ENCODE data around the gene FASTKD3.
"Not testable (repeated sequence)": the region's sequence is repeated elsewhere in the genome, so short reads cannot be mapped to it uniquely, and the experiment has no call there.

FASTKD3 gene

GRCh38 chr5:7868773-7869473 lies at the start of gene FASTKD3, which contains the start of gene MTRR:
FASTKD3 (minus strand) TSS chr5:7869031; CDS start chr5:7868083, 948 bp downstream.
MTRR (plus strand) TSS chr5:7869148; CDS start chr5:7870795, 1,647 bp downstream.
- DNase-seq: peak; percentile 88

DNA sequence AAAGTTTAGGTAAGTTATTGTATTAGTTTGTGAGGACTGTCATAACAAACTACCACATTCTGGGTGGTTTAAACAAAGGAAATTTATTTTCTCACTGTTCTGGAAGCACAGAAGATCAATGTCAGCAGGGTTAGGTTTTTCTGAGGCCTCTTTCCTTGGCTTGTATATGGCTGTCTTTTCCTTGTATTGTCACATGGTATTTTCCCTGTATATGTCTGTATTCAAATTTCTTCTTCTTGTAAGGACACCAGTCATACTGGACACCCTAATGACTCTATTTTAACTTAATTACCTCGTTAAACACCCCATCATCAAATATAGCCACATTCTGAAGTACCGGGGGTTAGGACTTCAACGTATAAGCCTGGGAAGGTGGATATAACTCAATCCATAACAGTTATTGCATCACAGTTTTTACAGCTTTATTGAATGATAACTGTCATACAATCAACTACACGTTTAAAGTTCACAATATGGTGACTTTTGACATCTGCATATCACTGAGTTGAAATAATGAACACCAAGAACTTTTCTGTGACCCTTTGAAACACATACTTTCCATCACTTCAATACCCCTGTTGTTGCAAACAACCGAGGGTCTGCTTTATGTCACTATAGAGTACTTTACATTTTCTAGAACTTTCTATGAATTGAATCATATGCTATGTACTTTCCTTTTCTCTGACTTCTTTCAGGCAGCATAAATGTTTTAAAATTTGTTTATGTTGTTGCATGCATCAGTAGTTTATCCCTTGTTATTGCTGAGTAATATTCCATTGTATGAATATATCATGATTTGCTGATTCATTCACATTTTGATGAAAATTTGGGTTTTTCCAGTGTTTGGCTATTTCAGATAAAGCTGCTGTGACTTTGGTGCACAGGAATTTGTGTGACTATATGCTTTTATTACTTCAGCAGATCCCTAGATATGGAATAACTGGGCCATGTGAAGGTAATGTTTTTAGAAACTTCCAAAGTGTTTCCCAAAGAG lies 48.6 kb upstream of the FASTKD3 start:
- no peak for DNase-seq

- DNase-seq: no peak
Measured at GRCh38 chr5:7916171-7916804, 47.5 kb upstream of the FASTKD3 start.

DNA sequence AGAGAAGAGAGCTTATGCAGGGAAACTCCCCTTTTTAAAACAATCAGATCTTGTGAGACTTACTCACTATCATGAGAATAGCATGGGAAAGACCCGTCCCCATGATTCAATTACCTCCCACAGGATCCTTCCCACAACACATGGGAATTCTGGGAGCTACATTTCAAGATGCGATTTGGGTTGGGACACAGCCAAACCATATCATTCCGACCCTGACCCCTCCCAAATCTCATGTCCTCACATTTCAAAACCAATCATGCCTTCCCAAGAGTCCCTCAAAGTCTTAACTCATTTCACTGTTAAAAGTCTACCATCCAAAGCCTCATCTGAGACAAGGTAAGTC lies 42.6 kb upstream of the FASTKD3 start:
- DNase-seq: not testable (repeated sequence)

DNA sequence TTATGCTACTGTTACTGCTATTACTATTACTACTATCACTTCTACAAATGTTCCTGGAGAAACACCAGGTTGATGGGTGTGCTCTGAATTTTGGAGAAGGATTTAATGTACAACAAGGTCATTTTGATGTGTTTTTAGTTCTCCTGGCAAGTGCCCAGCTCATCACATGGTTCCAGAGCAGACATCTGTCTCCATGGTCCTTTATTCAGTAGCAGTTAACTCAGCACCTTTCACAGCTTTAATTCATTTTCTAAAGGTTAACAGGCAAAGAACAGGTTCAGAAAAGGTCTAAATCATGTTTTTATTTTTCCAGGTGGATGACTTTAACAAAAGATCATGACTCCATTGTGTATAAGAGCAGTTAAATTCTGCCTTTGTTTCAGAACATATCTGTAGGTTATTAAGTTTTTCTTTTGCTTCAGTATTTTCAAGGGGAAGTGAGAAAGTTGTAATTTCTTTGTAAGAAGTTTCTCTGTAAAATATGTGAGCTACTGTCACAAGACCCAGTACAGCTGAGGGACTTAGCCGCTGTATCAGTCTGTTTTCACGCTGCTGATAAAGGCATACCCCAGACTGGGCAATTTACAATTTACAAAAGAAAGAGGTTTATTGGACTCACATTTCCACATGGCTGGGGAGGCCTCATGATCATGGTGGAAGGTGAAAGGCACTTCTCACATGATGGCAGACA lies 42.1 kb upstream of the FASTKD3 start:
- DNase-seq: no peak

GRCh38 chr5:7908317-7908716 lies 39.5 kb upstream of the FASTKD3 start:
- DNase-seq: no peak

DNA sequence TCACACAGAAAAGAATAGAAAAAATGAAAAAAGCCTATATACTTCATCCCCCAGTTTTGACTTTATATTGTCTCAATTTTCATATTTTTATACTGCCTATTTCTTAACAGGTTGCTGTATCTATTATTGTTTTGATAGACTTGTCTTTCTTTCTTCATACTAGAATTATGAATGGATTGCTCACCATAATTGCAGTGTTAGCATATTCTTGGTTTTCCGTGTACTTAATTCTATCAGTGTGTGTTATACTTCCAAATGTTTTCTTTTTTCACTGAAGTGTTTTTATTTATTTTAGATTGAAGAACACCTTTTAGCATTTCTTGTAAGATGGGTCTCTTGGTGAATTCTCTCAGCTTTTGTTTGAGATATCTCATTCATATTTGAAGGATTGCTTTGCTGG lies 38.8 kb upstream of the FASTKD3 start:
- DNase-seq: no peak

DNA sequence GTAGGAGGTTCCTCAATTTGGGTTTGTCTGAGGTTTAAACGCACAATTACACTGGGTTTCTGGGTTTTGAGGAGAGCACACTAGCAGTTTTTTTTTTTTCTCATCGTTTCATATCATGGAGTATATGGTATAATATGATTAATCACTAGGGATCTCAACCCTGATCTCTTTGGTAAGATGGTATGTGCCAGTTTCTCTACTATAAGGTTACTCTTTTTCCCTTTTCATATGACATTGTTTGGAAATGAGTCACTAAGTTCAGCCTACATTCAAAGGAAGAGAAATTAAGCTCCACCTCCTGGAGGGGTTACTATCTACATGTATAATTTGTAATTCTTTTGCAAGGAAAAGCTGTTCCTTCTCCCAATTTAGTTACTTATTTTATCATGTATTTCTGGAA lies 35.3 kb upstream of the FASTKD3 start:
- DNase-seq: no peak

GRCh38 chr5:7902666-7903625 lies 34.1 kb upstream of the FASTKD3 start:
- no peak for DNase-seq

- no peak for DNase-seq
Measured at GRCh38 chr5:7902201-7902600, 33.4 kb upstream of the FASTKD3 start.

- DNase-seq: no peak
Measured at GRCh38 chr5:7897014-7897600, 28.3 kb upstream of the FASTKD3 start.

- no peak for DNase-seq
Measured at GRCh38 chr5:7894860-7895259, 26.0 kb upstream of the FASTKD3 start.

- DNase-seq: no peak
Measured at GRCh38 chr5:7894439-7894838, 25.6 kb upstream of the FASTKD3 start.

DNA sequence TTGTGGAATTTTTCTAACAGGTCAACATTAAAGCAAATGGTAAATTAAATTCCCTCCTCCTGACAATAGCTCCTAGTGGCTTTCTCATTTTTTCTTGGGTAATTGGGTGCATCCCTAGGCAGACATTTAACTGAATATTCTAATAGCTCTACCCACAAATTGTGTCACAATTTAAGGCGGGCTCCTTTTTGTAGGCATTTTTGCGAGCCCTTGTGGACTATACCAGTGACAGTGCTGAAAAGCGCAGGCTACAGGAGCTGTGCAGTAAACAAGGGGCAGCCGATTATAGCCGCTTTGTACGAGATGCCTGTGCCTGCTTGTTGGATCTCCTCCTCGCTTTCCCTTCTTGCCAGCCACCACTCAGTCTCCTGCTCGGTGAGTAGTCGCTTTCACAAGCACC lies 20.1 kb upstream of the FASTKD3 start:
- DNase-seq: no peak

- peak; percentile 33 for DNase-seq
Measured at GRCh38 chr5:7886849-7887475, 18.1 kb upstream of the FASTKD3 start.

GRCh38 chr5:7884491-7885267 lies 15.8 kb upstream of the FASTKD3 start:
- DNase-seq: no peak

DNA sequence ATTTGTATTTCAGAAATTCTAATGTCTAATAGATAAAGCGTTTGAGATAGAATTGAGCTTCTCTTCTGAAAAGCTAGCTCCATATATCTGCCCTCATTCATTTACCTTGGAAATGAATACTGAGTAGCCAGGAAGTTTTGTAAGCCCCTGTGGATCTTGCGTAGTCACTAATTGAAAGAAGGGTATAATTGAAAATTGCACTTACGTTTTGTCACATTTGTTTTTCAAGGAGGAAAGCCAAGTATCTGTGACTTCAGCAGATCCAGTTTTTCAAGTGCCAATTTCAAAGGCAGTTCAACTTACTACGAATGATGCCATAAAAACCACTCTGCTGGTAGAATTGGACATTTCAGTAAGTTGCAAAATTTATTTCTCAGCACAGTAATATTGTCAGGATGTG lies 14.1 kb upstream of the FASTKD3 start:
- DNase-seq: no peak

DNA sequence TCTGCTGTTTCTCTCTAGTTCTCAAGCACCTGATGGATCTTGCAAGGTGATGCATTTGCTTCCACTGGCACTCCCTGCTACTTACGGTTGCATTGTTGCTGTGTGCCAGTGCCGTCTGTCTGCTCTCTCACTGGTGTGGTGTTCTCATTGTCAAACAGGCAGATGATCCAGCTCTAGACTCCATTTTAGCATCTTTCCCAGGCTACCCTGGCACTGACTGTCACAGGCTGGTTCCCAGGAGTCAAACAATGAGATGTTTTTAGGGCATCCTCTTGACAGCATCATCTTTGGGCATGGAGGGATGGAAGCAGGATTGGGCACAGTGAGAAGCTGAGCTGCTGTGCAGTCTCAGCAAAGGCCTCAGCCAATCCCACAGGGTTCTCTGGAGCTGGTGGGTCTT lies 13.0 kb upstream of the FASTKD3 start:
- DNase-seq: no peak

GRCh38 chr5:7881091-7881490 lies 12.3 kb upstream of the FASTKD3 start:
- DNase-seq: no peak

GRCh38 chr5:7878381-7878873 lies 9.6 kb upstream of the FASTKD3 start:
- no peak for DNase-seq

Measured in NCI-H526 treated with DMSO at 0.1 percent for 48 hours (cell line).